Common myeloid progenitor, CD34-positive (primary cell): ENCODE results near the gene CCDC40.

Experiments
- CTCF ChIA-PET: fragments of 350-600 bp; sonication (Branson Sonifier 250); formaldehyde crosslinking; loops from one replicate; lab custom pipeline; 2021; ENCODE audit warnings: antibody characterized with exemption; lab: Charles Lee
- POLR2A ChIA-PET: fragments of 350-600 bp; sonication (Branson Sonifier 250); formaldehyde crosslinking; loops from one replicate; lab custom pipeline; 2021; ENCODE audit warnings: antibody characterized with exemption; lab: Charles Lee
- DNase-seq, 3 donors: peaks; one replicate each; pipeline versions ENCODE4 v3.0.0 to v3.0.0-alpha.2; 2013
- H3K27ac ChIP-seq, 2 experiments: 1 replicate in 1 of 2; 2 replicates in 1 of 2; pipeline ENCODE4 v1.7.0; 2013; ENCODE audit warnings: inconsistent platforms in 2 of 2, low read length in 2 of 2, mild to moderate bottlenecking in 2 of 2, low read depth in 1 of 2, moderate library complexity in 1 of 2; ENCODE audit not compliant: severe bottlenecking in 2 of 2, insufficient read depth in 1 of 2, poor library complexity in 1 of 2
- H3K27me3 ChIP-seq, 5 experiments: replicated peaks in 2 of 5; 1 replicate in 3 of 5; 2 replicates in 2 of 5; pipeline versions ENCODE4 v1.6.1 to v1.7.0; 2013; ENCODE audit warnings: low read length in 4 of 5, mild to moderate bottlenecking in 2 of 5, moderate library complexity in 2 of 5, inconsistent platforms in 1 of 5; ENCODE audit not compliant: insufficient read depth in 5 of 5, control insufficient read depth in 4 of 5
- H3K36me3 ChIP-seq, 4 experiments: 1 replicate in 2 of 4; 2 replicates in 2 of 4; pipeline versions ENCODE4 v1.6.1 to v1.7.0; 2013; ENCODE audit warnings: low read length in 3 of 4, control low read depth in 1 of 4, mild to moderate bottlenecking in 1 of 4; ENCODE audit not compliant: control insufficient read depth in 4 of 4, insufficient read depth in 4 of 4
- H3K4me1 ChIP-seq, 4 experiments: 1 replicate in 3 of 4; 2 replicates in 1 of 4; pipeline versions ENCODE4 v1.6.1 to v1.7.1; 2013; ENCODE audit warnings: low read length in 3 of 4, mild to moderate bottlenecking in 3 of 4, control low read depth in 1 of 4, inconsistent platforms in 1 of 4, moderate library complexity in 1 of 4; ENCODE audit not compliant: control insufficient read depth in 4 of 4, insufficient read depth in 4 of 4; ENCODE audit errors: control extremely low read depth in 1 of 4
- H3K4me3 ChIP-seq, 7 experiments: 1 replicate in 4 of 7; 2 replicates in 3 of 7; pipeline versions ENCODE4 v1.5.1 to v1.7.0; 2013; ENCODE audit warnings: mild to moderate bottlenecking in 7 of 7, low read length in 6 of 7, moderate library complexity in 6 of 7, inconsistent platforms in 2 of 7, low read depth in 2 of 7, control low read depth in 1 of 7; ENCODE audit not compliant: insufficient read depth in 4 of 7, control insufficient read depth in 1 of 7; ENCODE audit errors: extremely low read depth in 1 of 7
- H3K9me3 ChIP-seq, 5 experiments: 1 replicate in 4 of 5; 2 replicates in 1 of 5; pipeline versions ENCODE4 v1.6.1 to v1.7.1; 2013; ENCODE audit warnings: low read length in 4 of 5, mild to moderate bottlenecking in 2 of 5, inconsistent platforms in 1 of 5, low read depth in 1 of 5, moderate library complexity in 1 of 5; ENCODE audit not compliant: control insufficient read depth in 4 of 5, insufficient read depth in 2 of 5; ENCODE audit errors: control extremely low read depth in 1 of 5
- WGBS: methylation state at CpG from one replicate; pipeline ENCODE4 v1.1.5; 2013; ENCODE audit not compliant: insufficient coverage; 5-methylcytosine and 5-hydroxymethylcytosine counted together

The CCDC40 gene

DNA sequence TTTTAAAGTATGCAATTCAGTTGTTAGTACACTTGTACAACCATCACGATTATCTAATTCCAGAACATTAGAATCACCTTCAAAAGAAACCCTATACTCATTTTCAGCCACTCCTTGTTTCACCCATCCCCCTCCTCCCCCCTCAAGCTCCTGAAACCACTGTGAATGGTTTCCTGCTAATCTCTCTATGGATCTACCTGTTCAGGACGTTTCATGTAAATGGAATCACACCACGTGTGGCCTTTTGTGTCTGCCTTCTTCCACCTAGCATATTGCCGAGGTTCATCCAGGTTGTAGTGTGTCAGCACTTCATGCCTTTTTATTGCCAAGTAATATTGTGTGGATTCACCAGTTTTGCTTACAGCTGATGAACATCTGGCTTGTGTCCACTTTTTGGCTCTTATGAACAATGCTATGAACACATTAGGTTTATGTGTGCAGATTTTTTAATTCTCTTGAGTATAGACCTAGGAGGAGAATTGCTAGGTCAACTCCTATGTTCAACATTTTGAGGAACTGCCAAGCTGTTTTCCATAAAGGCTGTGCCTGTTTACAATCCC is 92.6 kb downstream of the CCDC40 start:
- H3K4me1 ChIP-seq, result no peaks in the 10 kb centered on the region
- H3K9me3 ChIP-seq, result no peaks in the 10 kb centered on the region
- peaks cover 3 to 14% (median 9%) of the 10 kb centered on the region in 4 experiments for H3K36me3 ChIP-seq
- POLR2A ChIA-PET, result no interaction called here
- no peak for DNase-seq
- H3K27me3 ChIP-seq, result peaks cover 0 to 11% (median 3%) of the 10 kb centered on the region in 5 experiments
- H3K27ac ChIP-seq, result no peak overlapping the region
- 59% methylated on average over 4 of the region's 4 CpGs for WGBS
- H3K4me3 ChIP-seq, result no peak overlapping the region
- CTCF ChIA-PET, result no interaction called here

DNA sequence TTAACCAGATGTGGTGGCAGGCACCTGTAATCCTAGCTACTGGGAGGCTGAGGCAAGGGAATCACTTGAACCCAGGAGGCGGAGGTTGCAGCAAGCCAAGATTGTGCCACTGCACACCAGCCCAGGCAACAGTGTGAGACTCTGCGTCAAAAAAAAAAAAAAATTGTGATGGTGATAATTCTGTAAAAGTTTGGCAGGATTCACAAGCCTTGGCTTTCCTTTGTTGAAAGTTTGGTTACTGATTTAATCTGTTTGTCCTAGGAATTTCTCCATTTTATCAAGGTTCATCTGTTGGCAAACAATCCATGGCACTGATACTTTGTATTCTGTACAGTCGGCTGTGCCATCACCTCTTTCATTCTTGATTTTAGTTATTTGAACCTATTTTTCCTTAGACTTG is 94.5 kb downstream of the CCDC40 start:
- H3K27me3 ChIP-seq, result peaks cover 0 to 8% (median 3%) of the 10 kb centered on the region in 5 experiments
- no peak overlapping the region for H3K4me3 ChIP-seq
- ChIA-PET POLR2A (no interaction called here), CTCF (no interaction called here)
- 90% methylated on average over 3 of the region's 3 CpGs for WGBS
- DNase-seq, result no peak
- no peaks in the 10 kb centered on the region for H3K4me1 ChIP-seq
- no peaks in the 10 kb centered on the region for H3K9me3 ChIP-seq
- H3K27ac ChIP-seq, result no peak overlapping the region
- H3K36me3 ChIP-seq, result peaks cover 5 to 30% (median 21%) of the 10 kb centered on the region in 4 experiments

DNA sequence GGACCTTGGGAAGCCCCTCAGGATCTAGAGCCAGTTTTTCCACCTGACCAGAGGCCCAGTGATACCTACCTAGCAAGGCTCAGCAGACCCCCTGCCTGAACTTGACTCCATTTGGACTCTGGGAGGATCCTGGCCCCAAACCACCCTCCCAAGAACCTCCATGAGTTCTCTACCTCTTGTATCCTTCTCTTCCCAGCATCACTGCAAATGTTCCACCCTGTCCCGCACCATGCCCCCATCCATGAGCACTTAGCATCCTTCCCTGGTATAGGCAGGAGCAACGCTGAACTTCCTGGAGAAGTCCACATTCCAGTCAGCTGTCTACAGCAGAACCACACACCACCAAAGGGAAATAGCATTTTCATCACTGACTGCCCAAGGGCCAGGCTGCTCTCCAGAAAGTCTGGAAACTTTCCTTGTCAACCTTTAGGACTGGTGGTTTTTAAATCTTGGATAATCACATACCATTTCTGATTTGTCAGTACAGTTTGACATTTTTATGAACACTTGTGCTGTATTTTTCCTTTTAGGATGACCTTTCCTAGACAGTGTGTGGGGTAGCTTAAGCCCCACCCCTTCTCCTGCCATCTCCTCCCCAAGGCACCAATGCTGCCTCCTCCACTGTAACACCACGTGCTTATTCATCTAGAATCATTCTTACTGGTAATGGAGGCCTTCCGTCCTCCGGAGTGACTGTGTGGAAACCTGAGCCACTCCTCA is 96.6 kb downstream of the CCDC40 start:
- 93% methylated on average over 5 of the region's 5 CpGs for whole genome bisulfite sequencing
- CTCF ChIA-PET, result interaction anchor here (0.8 kb wide), 1 partner anchor 32 kb away, joined by 4 read pairs; the partner anchor contains the start of gene GAA

DNA sequence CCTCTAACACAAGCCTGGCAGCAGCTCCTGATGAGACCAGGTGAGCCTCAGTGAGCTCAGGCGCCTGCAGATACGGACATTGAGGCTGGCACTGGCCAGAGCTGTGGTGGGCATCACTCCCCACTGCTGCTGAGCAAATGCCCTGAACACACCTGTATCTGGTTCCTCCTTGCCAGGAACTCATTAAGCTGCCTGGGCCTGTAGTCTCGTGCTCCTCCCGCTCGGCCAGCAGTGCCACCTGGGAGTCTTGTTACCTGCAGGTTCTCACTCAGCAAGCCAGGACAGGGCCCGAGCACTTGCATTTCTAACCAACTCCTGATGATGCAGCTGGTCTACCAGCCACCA is 97.2 kb downstream of the CCDC40 start:
- Histone ChIP-seq H3K9me3 (no peaks in the 10 kb centered on the region), H3K27ac (no peak overlapping the region), H3K27me3 (peaks cover 0 to 4% (median 0%) of the 10 kb centered on the region in 5 experiments), H3K36me3 (peaks cover 19 to 55% (median 43%) of the 10 kb centered on the region in 4 experiments), H3K4me3 (no peak overlapping the region), H3K4me1 (no peaks in the 10 kb centered on the region)
- CTCF ChIA-PET, result interaction anchor here (0.6 to 0.8 kb wide), 2 partner anchors 32 to 64 kb away, joined by 3 to 4 read pairs; partner anchors contain the start of gene GAA
- WGBS, result 96% methylated on average over 5 of the region's 6 CpGs
- no peak for DNase-seq
- POLR2A ChIA-PET, result no interaction called here

More for the DNA sequence above, 96.6 kb downstream of the CCDC40 start:
- peaks cover 0 to 4% (median 0%) of the 10 kb centered on the region in 5 experiments for H3K27me3 ChIP-seq
- no peaks in the 10 kb centered on the region for H3K9me3 ChIP-seq
- H3K27ac ChIP-seq, result peak overlapping the region in 1 of 2 experiments; percentile 14
- H3K36me3 ChIP-seq, result peaks cover 15 to 50% (median 39%) of the 10 kb centered on the region in 4 experiments
- no peaks in the 10 kb centered on the region for H3K4me1 ChIP-seq
- H3K4me3 ChIP-seq, result no peak overlapping the region
- POLR2A ChIA-PET, result no interaction called here
- DNase-seq, result no peak

DNA sequence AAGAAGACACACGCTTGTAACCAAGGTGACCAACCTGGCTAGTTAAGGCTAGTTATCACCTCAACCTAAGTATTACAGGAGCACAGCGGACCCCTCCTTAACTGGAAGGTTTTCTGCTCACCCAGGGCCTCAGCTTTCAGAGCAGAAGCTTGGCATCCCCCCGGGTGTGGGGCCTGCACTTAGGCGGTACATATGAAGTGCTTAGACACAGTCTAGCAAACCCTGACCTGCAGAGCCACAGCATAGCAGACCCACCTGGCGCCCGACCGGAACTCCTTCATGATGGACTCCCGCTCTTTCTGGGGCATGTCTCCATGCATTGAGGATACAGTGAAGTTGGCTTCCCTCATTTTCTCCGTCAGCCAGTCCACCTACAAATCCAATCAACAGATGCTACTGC is 100.7 kb downstream of the CCDC40 start:
- 98% methylated on average over 9 of the region's 9 CpGs for WGBS
- no peaks in the 10 kb centered on the region for H3K9me3 ChIP-seq
- ChIA-PET POLR2A (no interaction called here), CTCF (no interaction called here)
- H3K4me3 ChIP-seq, result no peak overlapping the region
- H3K27ac ChIP-seq, result no peak overlapping the region
- no peaks in the 10 kb centered on the region for H3K4me1 ChIP-seq
- peaks cover 34 to 88% (median 64%) of the 10 kb centered on the region in 4 experiments for H3K36me3 ChIP-seq
- DNase-seq, result no peak
- H3K27me3 ChIP-seq, result no peaks in the 10 kb centered on the region

DNA sequence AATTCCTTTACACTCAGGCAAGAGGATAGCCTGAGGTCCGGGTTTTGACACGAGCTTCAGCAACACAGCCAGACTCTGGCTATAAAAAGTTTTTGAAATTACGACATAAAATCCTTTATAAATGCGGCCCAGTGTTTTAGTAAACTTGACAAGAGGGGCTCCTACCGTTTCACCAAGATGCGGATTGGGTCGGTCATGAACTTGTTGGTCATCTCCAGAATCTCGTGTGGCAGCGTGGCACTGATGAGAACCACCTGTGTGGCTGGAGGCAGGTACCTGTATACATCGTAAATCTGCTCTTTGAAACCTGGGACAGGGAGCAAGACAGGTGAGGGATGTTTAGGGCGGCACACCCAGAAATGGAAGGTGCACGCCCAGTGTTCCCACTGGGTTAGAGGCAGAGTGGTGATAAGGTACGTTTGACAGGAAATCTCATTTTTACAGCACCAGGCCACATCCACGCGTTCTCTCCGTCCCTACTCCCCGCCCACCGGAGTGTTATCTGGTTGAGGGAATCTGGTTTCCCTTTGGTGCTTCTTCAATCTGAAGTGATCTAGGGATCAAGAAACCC is 102.5 kb downstream of the CCDC40 start:
- no peak for DNase-seq
- POLR2A ChIA-PET, result no interaction called here
- no peaks in the 10 kb centered on the region for H3K9me3 ChIP-seq
- H3K4me1 ChIP-seq, result no peaks in the 10 kb centered on the region
- CTCF ChIA-PET, result no interaction called here
- H3K27ac ChIP-seq, result no peak overlapping the region
- H3K36me3 ChIP-seq, result peaks cover 33 to 92% (median 69%) of the 10 kb centered on the region in 4 experiments
- no peaks in the 10 kb centered on the region for H3K27me3 ChIP-seq
- H3K4me3 ChIP-seq, result no peak overlapping the region
- WGBS, result 97% methylated on average over 12 of the region's 18 CpGs
